Thyroid gland (tissue), 4 donors: Measurements from ENCODE around the gene ITGB1BP2. TPM values are rescaled to one million over a fixed set of nuclear protein-coding genes. Genes with fewer than 3 reads are reported as not detected.
"Not testable (repeated sequence)": the region's sequence is repeated elsewhere in the genome, so short reads cannot be mapped to it uniquely, and the experiment has no call there.

Experiments used
- DNase-seq, 2 donors: peaks; one replicate each; pipeline ENCODE4 v3.0.0-alpha.2; 2019
- H3K27ac ChIP-seq, 3 donors: fragments of 200-600 bp; sonication (generic); 1 replicate in 2 of 3; 2 replicates in 1 of 3; pipeline ENCODE4 v1.5.1; 2016 to 2019; ENCODE audit warnings: mild to moderate bottlenecking in 1 of 3, moderate library complexity in 1 of 3
- H3K27me3 ChIP-seq: fragments of 200-600 bp; sonication (generic); one replicate; pipeline ENCODE4 v1.5.1; 2019
- H3K36me3 ChIP-seq, 2 donors: fragments of 200-600 bp; sonication (generic); one replicate each; pipeline ENCODE4 v1.5.1; 2016 to 2019
- H3K4me1 ChIP-seq, 2 donors: fragments of 200-600 bp; sonication (generic); one replicate each; pipeline ENCODE4 v1.5.1; 2017 to 2019
- H3K4me3 ChIP-seq, 3 donors: fragments of 200-600 bp; sonication (generic); replicated peaks in 1 of 3; 1 replicate in 2 of 3; 2 replicates in 1 of 3; pipeline ENCODE4 v1.5.1; 2016; ENCODE audit warnings: mild to moderate bottlenecking in 1 of 3
- H3K9me3 ChIP-seq: fragments of 200-600 bp; sonication (generic); one replicate; pipeline ENCODE4 v1.5.1; 2017
- CTCF ChIP-seq, 6 experiments: fragments of 200-600 bp in 3 of 6; fragments of 450-650 bp in 3 of 6; sonication (generic) in 3 of 6; IDR thresholded peaks; one replicate each; pipeline ENCODE4 v1.5.1; 2016 to 2019; ENCODE audit warnings: antibody characterized with exemption in 6 of 6, mild to moderate bottlenecking in 2 of 6, inconsistent platforms in 1 of 6, moderate library complexity in 1 of 6
- POLR2A ChIP-seq, 2 donors: fragments of 450-650 bp; IDR thresholded peaks; one replicate each; pipeline ENCODE4 v1.6.1; 2017; ENCODE audit warnings: antibody characterized with exemption in 2 of 2, mild to moderate bottlenecking in 2 of 2, moderate library complexity in 1 of 2
- WGBS, 2 donors: methylation state at CpG; one replicate each; pipeline ENCODE4 v1.1.5; 2017; 5-methylcytosine and 5-hydroxymethylcytosine counted together
- intact Hi-C: fragments of 100-400 bp; cut with DNase I; formaldehyde crosslinking; loops from one replicate; pipeline ENCODE4 v1.15.1; 2023
- total RNA-seq, 4 donors: library from RNA; depleted of rRNA; stranded (reverse); fragments of >200 nt; gene quantifications; one replicate each; pipeline ENCODE4 v1.2.3, GENCODE V29; 2016

The ITGB1BP2 gene
- total RNA-seq, 4 donors from 2014 or later: 0.33 to 1.0 (median 0.67) TPM; not detected in 1

GRCh38 chrX:71326394-71326793 is 24.8 kb downstream of the ITGB1BP2 start:
- H3K27me3 ChIP-seq: no peaks in the 10 kb centered on the region
- TF ChIP-seq CTCF (IDR thresholded peaks at IDR 0.05) (no peak), POLR2A (IDR thresholded peaks at IDR 0.05) (no peak)
- H3K4me1 ChIP-seq: no peaks in the 10 kb centered on the region
- intact Hi-C loops: no loop called here
- DNase-seq: no peak
- H3K4me3 ChIP-seq: no peak overlapping the region
- no peaks in the 10 kb centered on the region for H3K9me3 ChIP-seq
- no peak overlapping the region for H3K27ac ChIP-seq
- H3K36me3 ChIP-seq: no peaks in the 10 kb centered on the region
- WGBS, 2 donors: 97 to 100% methylated on average over 3 of the region's 3 CpGs

GRCh38 chrX:71349151-71349665 is 47.7 kb downstream of the ITGB1BP2 start:
- WGBS, 2 donors: 74 to 82% methylated on average over 3 to 5 of the region's 5 CpGs
- H3K27me3 ChIP-seq, intact Hi-C loops, DNase-seq, H3K27ac ChIP-seq, H3K9me3 ChIP-seq, H3K36me3 ChIP-seq, H3K4me3 ChIP-seq, H3K4me1 ChIP-seq: not testable (repeated sequence)

GRCh38 chrX:71349867-71350266 is 48.3 kb downstream of the ITGB1BP2 start:
- intact Hi-C loops, H3K27me3 ChIP-seq: not testable (repeated sequence)
- no CpG with 5 or more reads among the region's 6 CpGs for WGBS, 2 donors

GRCh38 chrX:71352439-71352838 is 50.9 kb downstream of the ITGB1BP2 start:
- intact Hi-C loops: not testable (repeated sequence)

More at GRCh38 chrX:71349867-71350266, 48.3 kb downstream of the ITGB1BP2 start:
- H3K36me3 ChIP-seq, H3K27ac ChIP-seq, H3K4me1 ChIP-seq, H3K4me3 ChIP-seq, H3K9me3 ChIP-seq, DNase-seq: not testable (repeated sequence)

More at GRCh38 chrX:71352439-71352838, 50.9 kb downstream of the ITGB1BP2 start:
- H3K36me3 ChIP-seq, DNase-seq, H3K27ac ChIP-seq, H3K27me3 ChIP-seq, H3K9me3 ChIP-seq, H3K4me3 ChIP-seq, H3K4me1 ChIP-seq: not testable (repeated sequence)
- 80% methylated on average over 2 of the region's 5 CpGs; no CpG with 5 or more reads in 1 of the 2 donors for WGBS, 2 donors

Other genes starting within 250 kb of the ITGB1BP2 start
- 10 to 100 TPM; 45.0 to 65.7 (median 51.7) TPM for gene SNX12, start 233.4 kb upstream of the ITGB1BP2 start, total RNA-seq
- gene FOXO4, start 205.9 kb upstream of the ITGB1BP2 start, total RNA-seq: 10 to 100 TPM; 14.9 to 18.8 (median 16.9) TPM
- not detected for gene CXorf65, start 195.0 kb upstream of the ITGB1BP2 start, total RNA-seq
- 10 to 100 TPM in 1 of 4 donors, 1 to 10 TPM in 3; 2.1 to 14.8 (median 4.8) TPM for gene IL2RG, start 190.2 kb upstream of the ITGB1BP2 start, total RNA-seq
- gene MED12, start 183.2 kb upstream of the ITGB1BP2 start, total RNA-seq: 10 to 100 TPM; 31.3 to 50.5 (median 42.9) TPM
- gene NLGN3, start 156.9 kb upstream of the ITGB1BP2 start, total RNA-seq: under 1 TPM; 0.13 to 0.46 (median 0.39) TPM
- not detected for gene GJB1, start 78.5 kb upstream of the ITGB1BP2 start, total RNA-seq
- 10 to 100 TPM; 17.7 to 27.4 (median 20.5) TPM for gene ZMYM3, start 47.6 kb upstream of the ITGB1BP2 start, total RNA-seq
- 100 to 1,000 TPM; 221 to 281 (median 255) TPM for gene NONO, start 18.1 kb upstream of the ITGB1BP2 start, total RNA-seq
- gene TAF1, start 64.6 kb downstream of the ITGB1BP2 start, total RNA-seq: 10 to 100 TPM; 36.0 to 59.4 (median 48.8) TPM
- gene OGT, start 231.4 kb downstream of the ITGB1BP2 start, total RNA-seq: 100 to 1,000 TPM; 162 to 218 (median 214) TPM